Ishikawa (cell line): ENCODE data around the gene PXDN.

Source experiments
- EP300 ChIP-seq: IDR thresholded peaks from 2 replicates; pipeline ENCODE4 v1.6.1; 2012; ENCODE audit warnings: borderline replicate concordance
- FOXM1 ChIP-seq: IDR thresholded peaks from 2 replicates; pipeline ENCODE4 v1.6.1; 2012; ENCODE audit warnings: low read depth, borderline replicate concordance
- TF ChIP-seq, protein P1 (sequence below): IDR thresholded peaks from 2 replicates; pipeline ENCODE4 v1.6.1; 2012
- TF ChIP-seq, protein P2 (sequence below): IDR thresholded peaks from 2 replicates; pipeline ENCODE4 v1.6.1; 2012; ENCODE audit warnings: low read depth, mild to moderate bottlenecking

DNA sequence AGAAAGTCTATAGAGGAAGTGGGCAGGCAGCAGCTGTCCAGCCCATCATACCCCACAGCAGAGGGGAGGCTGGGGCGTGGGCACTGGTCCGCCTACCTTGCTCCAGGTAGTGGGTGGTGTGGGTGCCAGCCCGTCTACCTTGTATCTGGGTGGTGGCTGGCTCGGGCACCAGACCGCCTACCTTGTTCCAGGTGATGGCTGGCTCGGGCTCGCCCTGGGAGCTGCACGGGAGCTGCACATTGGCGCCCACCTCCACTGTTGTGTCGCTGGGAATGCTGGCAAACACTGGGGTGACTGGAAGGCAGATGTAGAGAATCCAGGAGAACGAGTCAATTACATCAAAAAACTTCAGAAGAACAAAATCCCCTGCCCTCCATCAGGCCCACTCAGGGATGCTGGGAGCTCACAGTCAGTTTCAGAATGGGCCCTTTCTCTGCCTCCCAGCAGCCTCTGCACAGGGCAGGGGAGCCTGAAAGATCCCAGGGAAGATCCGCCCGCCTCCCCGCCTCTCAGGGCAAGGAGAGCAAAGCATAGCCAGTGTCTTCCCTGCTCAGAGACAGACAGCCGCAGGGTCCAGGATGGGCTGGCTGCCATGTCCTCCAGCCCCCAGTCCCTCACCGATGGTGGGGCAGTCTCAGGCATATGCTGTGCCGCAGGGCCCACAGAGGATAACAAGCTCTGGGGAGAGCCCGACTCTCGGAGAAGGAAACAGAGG lies 82.3 kb downstream of the PXDN start:
- TF ChIP-seq FOXM1 (no peak), EP300 (no peak)
- TF ChIP-seq, protein P1, sequence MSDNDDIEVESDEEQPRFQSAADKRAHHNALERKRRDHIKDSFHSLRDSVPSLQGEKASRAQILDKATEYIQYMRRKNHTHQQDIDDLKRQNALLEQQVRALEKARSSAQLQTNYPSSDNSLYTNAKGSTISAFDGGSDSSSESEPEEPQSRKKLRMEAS: no peak
- TF ChIP-seq, protein P2, sequence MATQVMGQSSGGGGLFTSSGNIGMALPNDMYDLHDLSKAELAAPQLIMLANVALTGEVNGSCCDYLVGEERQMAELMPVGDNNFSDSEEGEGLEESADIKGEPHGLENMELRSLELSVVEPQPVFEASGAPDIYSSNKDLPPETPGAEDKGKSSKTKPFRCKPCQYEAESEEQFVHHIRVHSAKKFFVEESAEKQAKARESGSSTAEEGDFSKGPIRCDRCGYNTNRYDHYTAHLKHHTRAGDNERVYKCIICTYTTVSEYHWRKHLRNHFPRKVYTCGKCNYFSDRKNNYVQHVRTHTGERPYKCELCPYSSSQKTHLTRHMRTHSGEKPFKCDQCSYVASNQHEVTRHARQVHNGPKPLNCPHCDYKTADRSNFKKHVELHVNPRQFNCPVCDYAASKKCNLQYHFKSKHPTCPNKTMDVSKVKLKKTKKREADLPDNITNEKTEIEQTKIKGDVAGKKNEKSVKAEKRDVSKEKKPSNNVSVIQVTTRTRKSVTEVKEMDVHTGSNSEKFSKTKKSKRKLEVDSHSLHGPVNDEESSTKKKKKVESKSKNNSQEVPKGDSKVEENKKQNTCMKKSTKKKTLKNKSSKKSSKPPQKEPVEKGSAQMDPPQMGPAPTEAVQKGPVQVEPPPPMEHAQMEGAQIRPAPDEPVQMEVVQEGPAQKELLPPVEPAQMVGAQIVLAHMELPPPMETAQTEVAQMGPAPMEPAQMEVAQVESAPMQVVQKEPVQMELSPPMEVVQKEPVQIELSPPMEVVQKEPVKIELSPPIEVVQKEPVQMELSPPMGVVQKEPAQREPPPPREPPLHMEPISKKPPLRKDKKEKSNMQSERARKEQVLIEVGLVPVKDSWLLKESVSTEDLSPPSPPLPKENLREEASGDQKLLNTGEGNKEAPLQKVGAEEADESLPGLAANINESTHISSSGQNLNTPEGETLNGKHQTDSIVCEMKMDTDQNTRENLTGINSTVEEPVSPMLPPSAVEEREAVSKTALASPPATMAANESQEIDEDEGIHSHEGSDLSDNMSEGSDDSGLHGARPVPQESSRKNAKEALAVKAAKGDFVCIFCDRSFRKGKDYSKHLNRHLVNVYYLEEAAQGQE: no peak
